H1 (cell line): ENCODE results near the gene AZI2. TPM values are rescaled to one million over a fixed set of nuclear protein-coding genes. Genes with fewer than 3 reads are reported as not detected.

Experiments
- CTCF ChIA-PET: fragments of 300-600 bp; sonication (Branson Sonifier 250); formaldehyde crosslinking; loops from one replicate; lab custom pipeline; 2021; ENCODE audit not compliant: partially characterized antibody; lab: Charles Lee
- POLR2A ChIA-PET: fragments of 300-600 bp; sonication (Branson Sonifier 250); formaldehyde crosslinking; loops from one replicate; lab custom pipeline; 2021; ENCODE audit warnings: inconsistent platforms; ENCODE audit not compliant: partially characterized antibody; lab: Charles Lee
- DNase-seq, 2 experiments: peaks; one replicate each; pipeline versions ENCODE4 v3.0.0 to v3.0.0-alpha.2; 2010 to 2022; ENCODE audit warnings: low spot score in 2 of 2, low read depth in 1 of 2, mixed read lengths in 1 of 2
- FAIRE-seq: peaks from 2 replicates; lab custom pipeline; 2011; peaks lifted over from hg19 to GRCh38; lab: Jason Lieb, UNC
- H2AFZ ChIP-seq: 2 replicates; pipeline ENCODE4 v1.8.1; 2012; ENCODE audit warnings: low read length, inconsistent platforms
- H2AK5ac ChIP-seq: 2 replicates; pipeline ENCODE4 v1.6.1; 2013; ENCODE audit warnings: low read depth, low read length
- H2BK120ac ChIP-seq: replicated peaks from 2 replicates; pipeline ENCODE3; 2013; ENCODE audit warnings: low read depth, low read length, inconsistent platforms
- H2BK12ac ChIP-seq: 2 replicates; pipeline ENCODE4 v1.6.1; 2013; ENCODE audit warnings: low read depth, low read length
- H2BK15ac ChIP-seq: 2 replicates; pipeline ENCODE4 v1.6.1; 2013; ENCODE audit warnings: low read length
- H2BK20ac ChIP-seq: 2 replicates; pipeline ENCODE4 v1.6.1; 2013; ENCODE audit warnings: low read length
- H2BK5ac ChIP-seq: 2 replicates; pipeline ENCODE4 v1.6.1; 2013; ENCODE audit warnings: low read depth, low read length
- H3K14ac ChIP-seq: 2 replicates; pipeline ENCODE4 v1.6.1; 2013; ENCODE audit warnings: inconsistent platforms; ENCODE audit not compliant: insufficient read length
- H3K18ac ChIP-seq: 2 replicates; pipeline ENCODE4 v1.6.1; 2013; ENCODE audit warnings: low read length; ENCODE audit errors: extremely low read depth
- H3K23ac ChIP-seq: 2 replicates; pipeline ENCODE4 v1.6.1; 2013; ENCODE audit warnings: inconsistent platforms; ENCODE audit not compliant: insufficient read length
- H3K23me2 ChIP-seq: 2 replicates; pipeline ENCODE4 v1.6.1; 2013; ENCODE audit warnings: low read depth, low read length
- H3K27ac ChIP-seq: 2 replicates; pipeline ENCODE4 v1.6.1; 2011; ENCODE audit warnings: low read depth, low read length, inconsistent platforms
- H3K27me3 ChIP-seq, 4 experiments: replicated peaks in 1 of 4; 1 replicate in 1 of 4; 2 replicates in 3 of 4; pipeline versions ENCODE4 v1.6.1 to v1.8.1; 2011 to 2013; ENCODE audit warnings: low read length in 3 of 4, mild to moderate bottlenecking in 3 of 4, inconsistent platforms in 2 of 4, mixed read lengths in 2 of 4, moderate library complexity in 1 of 4; ENCODE audit not compliant: control insufficient read depth in 3 of 4, insufficient read depth in 3 of 4; ENCODE audit errors: extremely low read depth in 1 of 4
- H3K36me3 ChIP-seq, 4 experiments: 2 replicates each; pipeline versions ENCODE4 v1.6.1 to v1.8.1; 2011 to 2013; ENCODE audit warnings: mild to moderate bottlenecking in 4 of 4, low read length in 3 of 4, moderate library complexity in 2 of 4, control low read depth in 1 of 4, inconsistent platforms in 1 of 4; ENCODE audit not compliant: insufficient read depth in 4 of 4, control insufficient read depth in 2 of 4
- H3K4ac ChIP-seq: replicated peaks from 2 replicates; pipeline ENCODE3; 2013; ENCODE audit warnings: low read length, low read depth, mixed read lengths, inconsistent platforms; ENCODE audit not compliant: insufficient read length
- H3K4me1 ChIP-seq, 4 experiments: replicated peaks in 1 of 4; 1 replicate in 1 of 4; 2 replicates in 3 of 4; pipeline versions ENCODE4 v1.6.1 to v1.8.1; 2011 to 2013; ENCODE audit warnings: low read length in 3 of 4, inconsistent platforms in 2 of 4, mixed read lengths in 1 of 4; ENCODE audit not compliant: insufficient read depth in 4 of 4, control insufficient read depth in 3 of 4
- H3K4me2 ChIP-seq, 2 experiments: 2 replicates each; pipeline versions ENCODE4 v1.6.1 to v1.8.1; 2011 to 2013; ENCODE audit warnings: low read depth in 2 of 2, low read length in 2 of 2, control low read depth in 1 of 2, inconsistent platforms in 1 of 2, mild to moderate bottlenecking in 1 of 2; ENCODE audit not compliant: insufficient read depth in 1 of 2
- H3K4me3 ChIP-seq, 4 experiments: fragments of 200-600, 300-600 bp in 1 of 4; sonication (generic), shearing (Covaris generic), sonication (Bioruptor Twin) in 1 of 4; 2 replicates each; pipeline versions ENCODE4 v1.5.1 to v1.8.1; 2011 to 2016; ENCODE audit warnings: low read length in 4 of 4, low read depth in 3 of 4, control low read depth in 2 of 4, inconsistent platforms in 2 of 4, mild to moderate bottlenecking in 2 of 4, mixed read lengths in 1 of 4, moderate library complexity in 1 of 4; ENCODE audit not compliant: insufficient read depth in 2 of 4; ENCODE audit errors: extremely low read depth in 1 of 4
- H3K56ac ChIP-seq: replicated peaks from 2 replicates; pipeline ENCODE3; 2013; ENCODE audit warnings: low read depth, mild to moderate bottlenecking, mixed read lengths, low read length, inconsistent platforms; ENCODE audit not compliant: insufficient read length
- H3K79me1 ChIP-seq: 2 replicates; pipeline ENCODE4 v1.6.1; 2013; ENCODE audit warnings: low read depth, low read length, control low read depth
- H3K79me2 ChIP-seq, 2 experiments: 2 replicates each; pipeline versions ENCODE4 v1.6.1 to v1.8.1; 2012 to 2013; ENCODE audit warnings: low read length in 2 of 2, mild to moderate bottlenecking in 2 of 2, inconsistent platforms in 1 of 2; ENCODE audit not compliant: insufficient read depth in 2 of 2, control insufficient read depth in 1 of 2
- H3K9ac ChIP-seq, 4 experiments: replicated peaks in 1 of 4; 1 replicate in 1 of 4; 2 replicates in 3 of 4; pipeline versions ENCODE4 v1.6.1 to v1.8.1; 2011 to 2013; ENCODE audit warnings: low read depth in 3 of 4, low read length in 3 of 4, control low read depth in 2 of 4, mild to moderate bottlenecking in 2 of 4, moderate library complexity in 2 of 4, inconsistent platforms in 1 of 4; ENCODE audit errors: extremely low read depth in 1 of 4
- H3K9me3 ChIP-seq, 2 experiments: 2 replicates each; pipeline versions ENCODE4 v1.6.1 to v1.8.1; 2012 to 2013; ENCODE audit warnings: mild to moderate bottlenecking in 2 of 2, moderate library complexity in 2 of 2, control low read depth in 1 of 2, inconsistent platforms in 1 of 2, low read depth in 1 of 2, low read length in 1 of 2, mixed read lengths in 1 of 2; ENCODE audit not compliant: insufficient read depth in 2 of 2
- H4K20me1 ChIP-seq, 2 experiments: replicated peaks in 1 of 2; 2 replicates each; pipeline versions ENCODE3 to v1.8.1; 2011 to 2013; ENCODE audit warnings: inconsistent platforms in 2 of 2, low read length in 2 of 2, mild to moderate bottlenecking in 1 of 2; ENCODE audit not compliant: insufficient read depth in 2 of 2, control insufficient read depth in 1 of 2
- H4K5ac ChIP-seq: 2 replicates; pipeline ENCODE4 v1.6.1; 2013; ENCODE audit warnings: low read length, low read depth, mixed read lengths, inconsistent platforms; ENCODE audit not compliant: insufficient read length
- H4K8ac ChIP-seq: 2 replicates; pipeline ENCODE4 v1.8.0; 2013; ENCODE audit warnings: mild to moderate bottlenecking, moderate library complexity, low read length, inconsistent platforms; ENCODE audit not compliant: insufficient read depth; ENCODE audit errors: extremely low read depth
- H4K91ac ChIP-seq: replicated peaks from 2 replicates; pipeline ENCODE3; 2013; ENCODE audit warnings: low read length, mixed read lengths, inconsistent platforms; ENCODE audit not compliant: insufficient read length
- CHD2 ChIP-seq: IDR thresholded peaks from 2 replicates; pipeline ENCODE4 v1.6.1; 2012; ENCODE audit warnings: low read length, improper control_type of control experiment
- EP300 ChIP-seq, 2 experiments: IDR thresholded peaks; 1 replicate in 1 of 2; 2 replicates in 1 of 2; pipeline ENCODE4 v1.6.1; 2011 to 2012; ENCODE audit warnings: low read depth in 2 of 2, low read length in 2 of 2, mild to moderate bottlenecking in 2 of 2, borderline replicate concordance in 1 of 2, inconsistent platforms in 1 of 2, moderate library complexity in 1 of 2
- GABPA ChIP-seq: IDR thresholded peaks from 2 replicates; pipeline ENCODE4 v1.6.1; 2011; ENCODE audit warnings: mild to moderate bottlenecking, low read length, moderate library complexity, borderline replicate concordance; ENCODE audit not compliant: insufficient read depth
- GTF2F1 ChIP-seq: IDR thresholded peaks from 2 replicates; pipeline ENCODE4 v1.6.1; 2012; ENCODE audit warnings: low read depth, low read length, improper control_type of control experiment, borderline replicate concordance
- NRF1 ChIP-seq: IDR thresholded peaks from 2 replicates; pipeline ENCODE4 v1.6.1; 2011; ENCODE audit warnings: mild to moderate bottlenecking, low read depth, low read length, improper control_type of control experiment
- POU5F1 ChIP-seq: IDR thresholded peaks from 2 replicates; pipeline ENCODE4 v1.6.1; 2011; ENCODE audit warnings: low read depth, mild to moderate bottlenecking, low read length, moderate library complexity
- RFX5 ChIP-seq: IDR thresholded peaks from 2 replicates; pipeline ENCODE4 v1.6.1; 2011; ENCODE audit warnings: low read depth, low read length, improper control_type of control experiment, borderline replicate concordance
- SAP30 ChIP-seq: fragments of 300-600 bp; sonication (generic); IDR thresholded peaks from 2 replicates; pipeline ENCODE4 v1.7.1; 2012; ENCODE audit warnings: low read length, moderate library complexity, mild to moderate bottlenecking, inconsistent platforms; ENCODE audit not compliant: insufficient read depth, insufficient replicate concordance
- SIX5 ChIP-seq: IDR thresholded peaks from 2 replicates; pipeline ENCODE4 v1.6.1; 2011; ENCODE audit warnings: mild to moderate bottlenecking, low read depth, low read length
- SUZ12 ChIP-seq: fragments of 200-600 bp; sonication (generic); IDR thresholded peaks from 2 replicates; pipeline ENCODE4 v1.6.1; 2012; ENCODE audit warnings: mild to moderate bottlenecking, inconsistent platforms, low read length, moderate library complexity, mixed read lengths
- YY1 ChIP-seq: IDR thresholded peaks from 2 replicates; pipeline ENCODE4 v1.6.1; 2011; ENCODE audit warnings: low read depth, mild to moderate bottlenecking, low read length
- ZNF274 ChIP-seq: IDR thresholded peaks from 2 replicates; pipeline ENCODE4 v1.7.0; 2012; ENCODE audit warnings: low read length, borderline replicate concordance; ENCODE audit errors: extremely low read depth
- WGBS, 2 experiments: shearing (Covaris generic) in 1 of 2; methylation state at CpG; one replicate each; pipeline versions ENCODE4 v1.1.6 to v1.1.7; 2013 to 2015; ENCODE audit warnings: low lambda C conversion rate in 2 of 2, mixed read lengths in 2 of 2, inconsistent platforms in 1 of 2, low coverage in 1 of 2, missing lambda C conversion rate in 1 of 2; ENCODE audit not compliant: insufficient replicate concordance in 2 of 2, insufficient coverage in 1 of 2, insufficient read length in 1 of 2; ENCODE audit errors: extremely low coverage in 1 of 2, missing lambda C conversion rate in 1 of 2; 5-methylcytosine and 5-hydroxymethylcytosine counted together
- polyA plus RNA-seq, 7 experiments: library from polyadenylated mRNA; depleted of rRNA in 3 of 7; stranded (reverse) in 5 of 7; unstranded in 2 of 7; fragments of >200 nt in 5 of 7; fragments of 200-250 nt in 2 of 7; gene quantifications; 1 replicate in 5 of 7; 2 replicates in 1 of 7; 4 replicates in 1 of 7; pipeline versions ENCODE4 v1.2.1 to v1.2.3, GENCODE V29; 2011 to 2013; ENCODE audit warnings: missing spikeins in 2 of 7, mixed read lengths in 2 of 7
- total RNA-seq: library from RNA; stranded (reverse); fragmentation: NEBNext Ultra II Directional; extraction: Animal tissue kit (Norgen Biotek cat#: 25700); gene quantifications from 2 replicates; pipeline ENCODE4 v1.2.1, GENCODE V29; 2021
- TF ChIP-seq, protein P1 (sequence below): IDR thresholded peaks from 2 replicates; pipeline ENCODE4 v1.6.1; 2011; ENCODE audit warnings: low read depth, mild to moderate bottlenecking, low read length; ENCODE audit not compliant: insufficient read depth

AZI2 gene
- total and polyA plus RNA-seq, 2 of the 8 experiments (the other 6 are each of a cell fraction or from before 2014, with no cell fraction given) = 17.4 to 39.2 TPM

- no peaks in the 10 kb centered on the region; a peak in 2 of 8 replicates for H3K36me3 ChIP-seq
- H3K4me2 ChIP-seq = no peak overlapping the region
- 91% methylated on average over 2 of the region's 2 CpGs; no CpG with 5 or more reads in 1 of the 2 experiments for WGBS, 2 experiments
- H3K27me3 ChIP-seq = no peaks in the 10 kb centered on the region
- H3K23ac ChIP-seq = no peak overlapping the region
- H3K18ac ChIP-seq = no peak overlapping the region
- H2AK5ac ChIP-seq = no peak overlapping the region
- H2BK120ac ChIP-seq = no peak overlapping the region
- no peaks in the 10 kb centered on the region for H3K4me1 ChIP-seq
- no peak overlapping the region for H2BK20ac ChIP-seq
- no peaks in the 10 kb centered on the region for H4K20me1 ChIP-seq
- H3K79me2 ChIP-seq = no peaks in the 10 kb centered on the region
- no peak for FAIRE-seq
- H3K9ac ChIP-seq = no peak overlapping the region
- H2AFZ ChIP-seq = no peak overlapping the region
- H3K9me3 ChIP-seq = 0 out of 4 replicates have a peak, but pooled peaks cover 0 to under 1% of the 10 kb centered on the region in 2 experiments
- no peaks in the 10 kb centered on the region; the same call in 1 of the 2 replicates for H3K23me2 ChIP-seq
- H3K56ac ChIP-seq = no peak overlapping the region
- H4K5ac ChIP-seq = no peak overlapping the region
- no peak overlapping the region for H3K14ac ChIP-seq
- H2BK12ac ChIP-seq = no peak overlapping the region
- ChIA-PET CTCF (interaction anchor here (0.5 to 1.5 kb wide), 5 partner anchors 8 to 265 kb away, joined by 3 to 10 read pairs (median 3); no protein-coding TSS in a partner anchor), POLR2A (no interaction called here)
- no peak overlapping the region for H2BK5ac ChIP-seq
- no peak for DNase-seq
- no peak overlapping the region for H4K8ac ChIP-seq
- H2BK15ac ChIP-seq = no peak overlapping the region
- no peak overlapping the region for H3K4me3 ChIP-seq
- H3K4ac ChIP-seq = no peak overlapping the region
- H3K79me1 ChIP-seq = no peaks in the 10 kb centered on the region
- no peak overlapping the region for H3K27ac ChIP-seq
- no peak overlapping the region for H4K91ac ChIP-seq
- TF ChIP-seq SUZ12 = no peak
- no peak for TF ChIP-seq NRF1
- no peak for TF ChIP-seq CHD2
- no peak for TF ChIP-seq ZNF274
- no peak for TF ChIP-seq SIX5
- no peak for TF ChIP-seq YY1
- TF ChIP-seq RFX5 = no peak
- TF ChIP-seq GABPA = no peak
- TF ChIP-seq EP300 (IDR thresholded peaks at IDR 0.05; ENCODE audit: borderline replicate concordance in 1 of 2, low read depth in 2 of 2, low read length in 2 of 2) = no peak
- no peak for TF ChIP-seq GTF2F1
- TF ChIP-seq SAP30 = no peak
- TF ChIP-seq, protein P1, sequence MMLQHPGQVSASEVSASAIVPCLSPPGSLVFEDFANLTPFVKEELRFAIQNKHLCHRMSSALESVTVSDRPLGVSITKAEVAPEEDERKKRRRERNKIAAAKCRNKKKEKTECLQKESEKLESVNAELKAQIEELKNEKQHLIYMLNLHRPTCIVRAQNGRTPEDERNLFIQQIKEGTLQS = no peak
- no peak for TF ChIP-seq POU5F1
Observed at GRCh38 chr3:28278918-28279317, 69.7 kb downstream of the AZI2 start.
